Activated CD8-positive, alpha-beta memory T cell treated with anti-CD3 and anti-CD28 coated beads, Interleukin-2, amount 10 ng/mL, durations not matched to agents 7 days and 5 days (primary cell): ENCODE results near the gene MDH1B. TPM values are rescaled to one million over a fixed set of nuclear protein-coding genes. Genes with fewer than 3 reads are reported as not detected.

Source experiments
- ATAC-seq: fragments of 150-1000 bp; cut with Tn5 transposase; one replicate; pipeline ENCODE4 v1.10.0; 2021; ENCODE audit warnings: moderate library complexity
- CTCF ChIA-PET: fragments of 350-600 bp; sonication (Branson Sonifier 250); formaldehyde crosslinking; loops from one replicate; lab custom pipeline; 2021; ENCODE audit warnings: antibody characterized with exemption; lab: Charles Lee
- DNase-seq: peaks from one replicate; pipeline ENCODE4 v3.0.0-alpha.2; 2020
- H3K27ac Mint-ChIP-seq: one replicate; pipeline ENCODE4 v1.8.0; 2021; ENCODE audit warnings: mild to moderate bottlenecking, mixed read lengths
- H3K27me3 Mint-ChIP-seq: one replicate; pipeline ENCODE4 v1.8.0; 2021; ENCODE audit warnings: mixed read lengths
- H3K36me3 Mint-ChIP-seq: one replicate; pipeline ENCODE4 v1.8.0; 2021; ENCODE audit warnings: mild to moderate bottlenecking, mixed read lengths
- H3K4me1 Mint-ChIP-seq: one replicate; pipeline ENCODE4 v1.8.0; 2021; ENCODE audit warnings: mixed read lengths
- H3K4me3 Mint-ChIP-seq: one replicate; pipeline ENCODE4 v1.8.0; 2021; ENCODE audit warnings: mild to moderate bottlenecking, moderate library complexity, mixed read lengths
- H3K9me3 Mint-ChIP-seq: one replicate; pipeline ENCODE4 v1.8.0; 2022; ENCODE audit warnings: low read depth, mixed read lengths
- total RNA-seq, 2 experiments: library from RNA; stranded (reverse); gene quantifications; one replicate each; pipeline ENCODE4 v1.2.3, GENCODE V29; 2021

MDH1B gene
- total RNA-seq, 2 experiments from 2014 or later: 0.23 to 0.32 TPM

GRCh38 chr2:206797376-206797775 is 32.2 kb upstream of the MDH1B start:
- CTCF ChIA-PET: interaction anchor here (1.3 to 1.7 kb wide), 3 partner anchors 28 to 684 kb away, joined by 3 to 4 read pairs (median 3); no protein-coding TSS in a partner anchor
- H3K27ac Mint-ChIP-seq: no peak overlapping the region
- no peak overlapping the region for H3K4me3 Mint-ChIP-seq

GRCh38 chr2:206792645-206793044 is 27.5 kb upstream of the MDH1B start:
- no peaks in the 10 kb centered on the region for H3K4me1 Mint-ChIP-seq
- no peak for DNase-seq
- peaks cover 19% of the 10 kb centered on the region for H3K36me3 Mint-ChIP-seq
- no peak overlapping the region for H3K4me3 Mint-ChIP-seq
- CTCF ChIA-PET: interaction anchor here (1.6 kb wide), 1 partner anchor 8 kb away, joined by 12 read pairs; no protein-coding TSS in a partner anchor
- no peaks in the 10 kb centered on the region for H3K9me3 Mint-ChIP-seq
- no peaks in the 10 kb centered on the region for H3K27me3 Mint-ChIP-seq
- H3K27ac Mint-ChIP-seq: no peak overlapping the region
- ATAC-seq: no peak

More at GRCh38 chr2:206797376-206797775, 32.2 kb upstream of the MDH1B start:
- Mint-ChIP-seq H3K27me3 (no peaks in the 10 kb centered on the region), H3K36me3 (peaks cover under 1% of the 10 kb centered on the region), H3K4me1 (peaks cover 15% of the 10 kb centered on the region), H3K9me3 (no peaks in the 10 kb centered on the region)
- no peak for DNase-seq
- ATAC-seq: no peak

GRCh38 chr2:206790311-206790935 is 25.3 kb upstream of the MDH1B start:
- H3K9me3 Mint-ChIP-seq: no peaks in the 10 kb centered on the region
- peaks cover 28% of the 10 kb centered on the region for H3K36me3 Mint-ChIP-seq
- H3K27me3 Mint-ChIP-seq: no peaks in the 10 kb centered on the region
- H3K4me1 Mint-ChIP-seq: no peaks in the 10 kb centered on the region
- H3K4me3 Mint-ChIP-seq: no peak overlapping the region
- ATAC-seq: no peak
- CTCF ChIA-PET: interaction anchor here (2.1 kb wide), 1 partner anchor 10 kb away, joined by 8 read pairs; no protein-coding TSS in a partner anchor
- H3K27ac Mint-ChIP-seq: no peak overlapping the region
- DNase-seq: no peak

GRCh38 chr2:206784559-206785353 is 19.6 kb upstream of the MDH1B start:
- DNase-seq (no peak), ATAC-seq (no peak)
- Mint-ChIP-seq H3K9me3 (no peaks in the 10 kb centered on the region), H3K27me3 (no peaks in the 10 kb centered on the region), H3K36me3 (peaks cover 49% of the 10 kb centered on the region), H3K4me3 (no peak overlapping the region), H3K4me1 (peaks cover 2% of the 10 kb centered on the region), H3K27ac (no peak overlapping the region)
- CTCF ChIA-PET: interaction anchor here (1.0 to 1.8 kb wide), 2 partner anchors 10 to 19 kb away, joined by 4 to 7 read pairs; partner anchors contain the start of genes FASTKD2 and MDH1B

GRCh38 chr2:206783718-206784117 is 18.6 kb upstream of the MDH1B start:
- Mint-ChIP-seq H3K27ac (no peak overlapping the region), H3K9me3 (no peaks in the 10 kb centered on the region), H3K4me3 (no peak overlapping the region), H3K36me3 (peaks cover 54% of the 10 kb centered on the region), H3K4me1 (peaks cover 3% of the 10 kb centered on the region), H3K27me3 (no peaks in the 10 kb centered on the region)
- no peak for DNase-seq
- no peak for ATAC-seq
- CTCF ChIA-PET: interaction anchor here (1.8 to 2.3 kb wide), 2 partner anchors 11 to 15 kb away, joined by 7 to 12 read pairs; no protein-coding TSS in a partner anchor

- CTCF ChIA-PET: interaction anchor here (0.6 to 1.6 kb wide), 8 partner anchors 8 to 1990 kb away, joined by 3 to 10 read pairs (median 4); partner anchors contain the start of genes FASTKD2 and MDH1B
- H3K27ac Mint-ChIP-seq: no peak overlapping the region
Observed at GRCh38 chr2:206780671-206781070, 15.5 kb upstream of the MDH1B start.

GRCh38 chr2:206776432-206776831 is 11.3 kb upstream of the MDH1B start:
- H3K4me1 Mint-ChIP-seq: peaks cover 9% of the 10 kb centered on the region
- H3K27ac Mint-ChIP-seq: no peak overlapping the region
- H3K36me3 Mint-ChIP-seq: peaks cover 77% of the 10 kb centered on the region
- CTCF ChIA-PET: no interaction called here
- H3K9me3 Mint-ChIP-seq: no peaks in the 10 kb centered on the region
- ATAC-seq (no peak), DNase-seq (no peak)
- no peak overlapping the region for H3K4me3 Mint-ChIP-seq
- no peaks in the 10 kb centered on the region for H3K27me3 Mint-ChIP-seq

More at GRCh38 chr2:206780671-206781070, 15.5 kb upstream of the MDH1B start:
- DNase-seq (no peak), ATAC-seq (no peak)
- Mint-ChIP-seq H3K36me3 (peaks cover 72% of the 10 kb centered on the region), H3K27me3 (no peaks in the 10 kb centered on the region), H3K4me1 (peaks cover 7% of the 10 kb centered on the region), H3K9me3 (no peaks in the 10 kb centered on the region), H3K4me3 (no peak overlapping the region)

GRCh38 chr2:206774871-206775270 is 9.7 kb upstream of the MDH1B start:
- no peaks in the 10 kb centered on the region for H3K27me3 Mint-ChIP-seq
- H3K9me3 Mint-ChIP-seq: no peaks in the 10 kb centered on the region
- ATAC-seq (no peak), DNase-seq (no peak)
- peaks cover 71% of the 10 kb centered on the region for H3K36me3 Mint-ChIP-seq
- CTCF ChIA-PET: no interaction called here
- H3K4me3 Mint-ChIP-seq: no peak overlapping the region
- no peak overlapping the region for H3K27ac Mint-ChIP-seq
- peaks cover 10% of the 10 kb centered on the region for H3K4me1 Mint-ChIP-seq

GRCh38 chr2:206766057-206766930 is 1.2 kb upstream of the MDH1B start:
- Mint-ChIP-seq H3K9me3 (no peaks in the 10 kb centered on the region), H3K4me1 (peaks cover 34% of the 10 kb centered on the region), H3K27ac (peak overlapping the region; percentile 96), H3K27me3 (peaks cover 2% of the 10 kb centered on the region), H3K36me3 (peaks cover 13% of the 10 kb centered on the region), H3K4me3 (peak overlapping the region; percentile 91)
- ATAC-seq (no peak), DNase-seq (no peak)
- CTCF ChIA-PET: interaction anchor here (1.1 to 1.6 kb wide), 2 partner anchors 15 to 19 kb away, joined by 4 to 10 read pairs; no protein-coding TSS in a partner anchor

- DNase-seq (no peak), ATAC-seq (no peak)
- Mint-ChIP-seq H3K9me3 (no peaks in the 10 kb centered on the region), H3K27ac (peak overlapping the region; percentile 96), H3K36me3 (peaks cover 9% of the 10 kb centered on the region), H3K4me1 (peaks cover 32% of the 10 kb centered on the region), H3K4me3 (peak overlapping the region; percentile 91), H3K27me3 (peaks cover 2% of the 10 kb centered on the region)
- CTCF ChIA-PET: interaction anchor here (0.9 to 1.6 kb wide), 5 partner anchors 10 to 36 kb away, joined by 3 to 10 read pairs (median 4); no protein-coding TSS in a partner anchor
Observed at GRCh38 chr2:206764673-206765241, 371 bp downstream of the MDH1B start.

GRCh38 chr2:206756816-206757215 is 8.3 kb downstream of the MDH1B start:
- CTCF ChIA-PET: no interaction called here
- Mint-ChIP-seq H3K9me3 (no peaks in the 10 kb centered on the region), H3K27me3 (peaks cover 31% of the 10 kb centered on the region), H3K36me3 (no peaks in the 10 kb centered on the region), H3K4me1 (no peaks in the 10 kb centered on the region), H3K27ac (no peak overlapping the region), H3K4me3 (no peak overlapping the region)
- ATAC-seq (no peak), DNase-seq (no peak)

GRCh38 chr2:206740800-206741199 is 24.3 kb downstream of the MDH1B start:
- H3K27ac Mint-ChIP-seq: no peak overlapping the region
- no peaks in the 10 kb centered on the region for H3K9me3 Mint-ChIP-seq
- no peak for DNase-seq
- peaks cover 17% of the 10 kb centered on the region for H3K27me3 Mint-ChIP-seq
- ATAC-seq: no peak
- CTCF ChIA-PET: no interaction called here
- H3K4me1 Mint-ChIP-seq: peaks cover 2% of the 10 kb centered on the region
- no peak overlapping the region for H3K4me3 Mint-ChIP-seq
- no peaks in the 10 kb centered on the region for H3K36me3 Mint-ChIP-seq
